Nephron (organoid): ENCODE data around the gene FARP1.
A peak's percentile ranks its signal among the peaks of the same experiment; 100 is the strongest.

ENCODE experiments used
- H3K27ac Mint-ChIP-seq, 3 experiments: 2 replicates each; pipeline ENCODE4 v1.8.0; 2020; ENCODE audit warnings: mixed read lengths in 3 of 3, mild to moderate bottlenecking in 2 of 3, moderate library complexity in 1 of 3
- H3K27me3 Mint-ChIP-seq: 2 replicates; pipeline ENCODE4 v1.8.0; 2021; ENCODE audit warnings: low read depth, mild to moderate bottlenecking, moderate library complexity, mixed read lengths
- H3K36me3 Mint-ChIP-seq: 2 replicates; pipeline ENCODE4 v1.8.0; 2020; ENCODE audit warnings: low read depth, mixed read lengths
- H3K4me1 Mint-ChIP-seq: 2 replicates; pipeline ENCODE4 v1.8.0; 2020; ENCODE audit warnings: mixed read lengths
- H3K4me3 Mint-ChIP-seq, 3 experiments: 2 replicates each; pipeline ENCODE4 v1.8.0; 2020; ENCODE audit warnings: mild to moderate bottlenecking in 3 of 3, mixed read lengths in 3 of 3, moderate library complexity in 2 of 3
- H3K9me3 Mint-ChIP-seq: 2 replicates; pipeline ENCODE4 v1.8.0; 2020; ENCODE audit warnings: mixed read lengths
- CTCF ChIP-seq, 3 experiments: fragments of 200-600 bp; sonication (generic); IDR thresholded peaks; one replicate each; pipeline ENCODE4 v1.5.0; 2021; ENCODE audit warnings: antibody characterized with exemption in 3 of 3; ENCODE audit not compliant: unreplicated experiment in 3 of 3

Gene FARP1

GRCh38 chr13:98479496-98480003 lies 336.7 kb downstream of the FARP1 start:
- peaks cover 5% of the 10 kb centered on the region for H3K36me3 Mint-ChIP-seq
- H3K4me3 Mint-ChIP-seq = no peak overlapping the region
- H3K4me1 Mint-ChIP-seq = peaks cover 76% of the 10 kb centered on the region
- no peaks in the 10 kb centered on the region for H3K9me3 Mint-ChIP-seq
- no peak for TF ChIP-seq CTCF (IDR thresholded peaks at IDR 0.05; ENCODE audit: unreplicated experiment in 3 of 3)
- H3K27ac Mint-ChIP-seq = peak overlapping the region in 2 of 3 experiments; percentile 72 to 92
- no peaks in the 10 kb centered on the region for H3K27me3 Mint-ChIP-seq

- Mint-ChIP-seq H3K9me3 (no peaks in the 10 kb centered on the region), H3K4me1 (peaks cover 85% of the 10 kb centered on the region), H3K36me3 (no peaks in the 10 kb centered on the region), H3K4me3 (peak overlapping the region in 2 of 3 experiments; percentile 54 to 62), H3K27me3 (no peaks in the 10 kb centered on the region), H3K27ac (peak overlapping the region; percentile 69 to 89 (median 70))
- TF ChIP-seq CTCF (IDR thresholded peaks at IDR 0.05; ENCODE audit: unreplicated experiment in 3 of 3) = no peak
Measured at GRCh38 chr13:98480915-98481877, 338.3 kb downstream of the FARP1 start.

GRCh38 chr13:98482476-98483444 lies 339.9 kb downstream of the FARP1 start:
- Mint-ChIP-seq H3K27ac (peak overlapping the region in 2 of 3 experiments; percentile 79 to 92), H3K4me3 (peak overlapping the region in 1 of 3 experiments; percentile 18), H3K36me3 (no peaks in the 10 kb centered on the region), H3K4me1 (peaks cover 82% of the 10 kb centered on the region), H3K9me3 (no peaks in the 10 kb centered on the region), H3K27me3 (no peaks in the 10 kb centered on the region)
- peak in 2 of 3 experiments; percentile 15 to 23 for TF ChIP-seq CTCF (IDR thresholded peaks at IDR 0.05; ENCODE audit: unreplicated experiment in 3 of 3)

GRCh38 chr13:98483601-98484288 lies 340.9 kb downstream of the FARP1 start:
- Mint-ChIP-seq H3K4me3 (peak overlapping the region; percentile 38 to 64 (median 50)), H3K9me3 (no peaks in the 10 kb centered on the region), H3K4me1 (peaks cover 82% of the 10 kb centered on the region), H3K36me3 (no peaks in the 10 kb centered on the region), H3K27me3 (no peaks in the 10 kb centered on the region), H3K27ac (peak overlapping the region; percentile 61 to 92 (median 79))
- no peak for TF ChIP-seq CTCF (IDR thresholded peaks at IDR 0.05; ENCODE audit: unreplicated experiment in 3 of 3)
